AG09309 (cell line): ENCODE data around the gene HDGFL3.
"Not testable (repeated sequence)": the region's sequence is repeated elsewhere in the genome, so short reads cannot be mapped to it uniquely, and the experiment has no call there.

ENCODE experiments used
- DNase-seq: peaks from one replicate; pipeline ENCODE4 v3.0.0-alpha.2; 2010; ENCODE audit warnings: low read depth
- H3K4me3 ChIP-seq: 2 replicates; pipeline ENCODE4 v1.5.1; 2011; ENCODE audit warnings: mild to moderate bottlenecking, low read depth, low read length, moderate library complexity; ENCODE audit not compliant: control insufficient read depth
- CTCF ChIP-seq: IDR thresholded peaks from 2 replicates; pipeline ENCODE4 v1.5.1; 2011; ENCODE audit warnings: mild to moderate bottlenecking, low read depth, low read length, inconsistent platforms; ENCODE audit not compliant: insufficient read depth, control insufficient read depth; ENCODE audit errors: missing control alignments

HDGFL3 gene

GRCh38 chr15:83088876-83089275 is 118.7 kb downstream of the HDGFL3 start:
- DNase-seq = no peak
- H3K4me3 ChIP-seq = no peak overlapping the region
- TF ChIP-seq CTCF = no peak

- no peak for TF ChIP-seq CTCF
- no peak overlapping the region for H3K4me3 ChIP-seq
- no peak for DNase-seq
Observed at GRCh38 chr15:83087576-83087975, 120.0 kb downstream of the HDGFL3 start.

- DNase-seq, H3K4me3 ChIP-seq: not testable (repeated sequence)
Observed at GRCh38 chr15:83085864-83086552, 121.6 kb downstream of the HDGFL3 start.

GRCh38 chr15:83085461-83085860 is 122.2 kb downstream of the HDGFL3 start:
- not testable (repeated sequence) for H3K4me3 ChIP-seq, DNase-seq

- TF ChIP-seq CTCF = no peak
- no peak for DNase-seq
Observed at GRCh38 chr15:83082730-83083386, 124.8 kb downstream of the HDGFL3 start.

GRCh38 chr15:83081256-83082014 is 126.2 kb downstream of the HDGFL3 start:
- H3K4me3 ChIP-seq = no peak overlapping the region
- no peak for TF ChIP-seq CTCF
- no peak for DNase-seq

More at GRCh38 chr15:83082730-83083386, 124.8 kb downstream of the HDGFL3 start:
- no peak overlapping the region for H3K4me3 ChIP-seq

- no peak for TF ChIP-seq CTCF
- no peak overlapping the region for H3K4me3 ChIP-seq
- no peak for DNase-seq
Observed at GRCh38 chr15:83078712-83079111, 128.9 kb downstream of the HDGFL3 start.
